GM19455 (cell line): ENCODE data around the gene ERI3.

ENCODE experiments used
- ATAC-seq: cut with Tn5 transposase; IDR thresholded peaks from one replicate; pipeline ENCODE4 v1.9.1; 2021; ENCODE audit not compliant: unreplicated experiment

Gene ERI3

GRCh38 chr1:44239961-44240371, 115.1 kb downstream of the ERI3 start:
- no peak for ATAC-seq

- no peak for ATAC-seq
Observed at GRCh38 chr1:44239331-44239960, 115.6 kb downstream of the ERI3 start.

- ATAC-seq, result no peak
Observed at GRCh38 chr1:44238660-44239059, 116.4 kb downstream of the ERI3 start.

GRCh38 chr1:44237721-44238457, 117.2 kb downstream of the ERI3 start:
- ATAC-seq, result no peak

GRCh38 chr1:44236490-44237272, 118.4 kb downstream of the ERI3 start:
- no peak for ATAC-seq

- ATAC-seq, result no peak
Observed at GRCh38 chr1:44235808-44236207, 119.2 kb downstream of the ERI3 start.

- ATAC-seq, result no peak
Observed at GRCh38 chr1:44233593-44233992, 121.5 kb downstream of the ERI3 start.

- no peak for ATAC-seq
Observed at GRCh38 chr1:44230796-44231195, 124.3 kb downstream of the ERI3 start.

- no peak for ATAC-seq
Observed at GRCh38 chr1:44229435-44230167, 125.5 kb downstream of the ERI3 start.

- no peak for ATAC-seq
Observed at GRCh38 chr1:44228218-44228617, 126.8 kb downstream of the ERI3 start.

GRCh38 chr1:44227211-44227610, 127.8 kb downstream of the ERI3 start:
- no peak for ATAC-seq

- no peak for ATAC-seq
Observed at GRCh38 chr1:44225761-44226160, 129.3 kb downstream of the ERI3 start.

- ATAC-seq, result no peak
Observed at GRCh38 chr1:44223187-44223610, 131.9 kb downstream of the ERI3 start.

- ATAC-seq, result no peak
Observed at GRCh38 chr1:44222397-44223186, 132.5 kb downstream of the ERI3 start.

- no peak for ATAC-seq
Observed at GRCh38 chr1:44221769-44222168, 133.3 kb downstream of the ERI3 start.

- no peak for ATAC-seq
Observed at GRCh38 chr1:44220755-44221154, 134.3 kb downstream of the ERI3 start.

GRCh38 chr1:44220001-44220751, 134.9 kb downstream of the ERI3 start:
- no peak for ATAC-seq

GRCh38 chr1:44219301-44219626, 135.8 kb downstream of the ERI3 start:
- ATAC-seq, result no peak

- no peak for ATAC-seq
Observed at GRCh38 chr1:44218503-44219300, 136.4 kb downstream of the ERI3 start.
